NCI-H524 treated with DMSO at 0.1 percent for 48 hours (cell line): Measurements from ENCODE around the gene IL24.
A peak's percentile ranks its signal among the peaks of the same experiment; 100 is the strongest.
"Not testable (repeated sequence)": the region's sequence is repeated elsewhere in the genome, so short reads cannot be mapped to it uniquely, and the experiment has no call there.

Source experiments
- DNase-seq: peaks from one replicate; lab custom pipeline; 2025; lab: John Stamatoyannopoulos, UW

Gene IL24

DNA sequence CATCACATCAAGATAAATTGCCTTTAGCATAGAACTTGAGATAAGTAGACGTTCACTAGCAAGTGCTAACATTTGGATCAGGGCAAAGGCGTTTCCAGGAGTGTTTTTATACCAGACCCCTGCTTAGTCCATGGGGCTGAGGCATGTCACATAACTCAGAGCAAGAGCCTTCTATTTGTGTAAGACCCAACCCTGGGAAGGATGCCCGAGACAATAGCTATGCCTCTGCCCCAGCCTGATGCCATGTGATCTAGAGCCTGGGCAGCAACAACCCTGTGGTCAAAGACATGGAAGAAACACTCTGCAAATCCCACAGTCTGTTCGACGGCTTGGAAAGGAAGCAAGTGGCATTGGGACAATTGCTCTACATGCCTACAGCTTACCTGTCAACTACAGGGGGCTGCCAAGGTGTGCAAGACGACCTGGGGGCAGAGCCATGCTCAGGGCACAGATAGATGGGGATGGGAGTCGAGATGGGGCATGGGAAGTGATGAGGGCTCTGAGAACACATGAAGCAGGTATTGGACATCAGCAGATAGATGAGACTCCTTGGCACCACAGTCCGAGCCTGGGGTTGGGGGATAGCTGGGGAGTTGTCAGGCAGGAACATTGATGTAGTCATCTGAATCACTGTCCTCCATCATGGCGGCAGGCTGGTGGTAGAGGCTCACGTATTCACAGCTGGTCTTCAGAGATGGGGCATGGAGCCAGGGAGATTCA, 7.3 kb downstream of the IL24 start:
- no peak for DNase-seq

DNA sequence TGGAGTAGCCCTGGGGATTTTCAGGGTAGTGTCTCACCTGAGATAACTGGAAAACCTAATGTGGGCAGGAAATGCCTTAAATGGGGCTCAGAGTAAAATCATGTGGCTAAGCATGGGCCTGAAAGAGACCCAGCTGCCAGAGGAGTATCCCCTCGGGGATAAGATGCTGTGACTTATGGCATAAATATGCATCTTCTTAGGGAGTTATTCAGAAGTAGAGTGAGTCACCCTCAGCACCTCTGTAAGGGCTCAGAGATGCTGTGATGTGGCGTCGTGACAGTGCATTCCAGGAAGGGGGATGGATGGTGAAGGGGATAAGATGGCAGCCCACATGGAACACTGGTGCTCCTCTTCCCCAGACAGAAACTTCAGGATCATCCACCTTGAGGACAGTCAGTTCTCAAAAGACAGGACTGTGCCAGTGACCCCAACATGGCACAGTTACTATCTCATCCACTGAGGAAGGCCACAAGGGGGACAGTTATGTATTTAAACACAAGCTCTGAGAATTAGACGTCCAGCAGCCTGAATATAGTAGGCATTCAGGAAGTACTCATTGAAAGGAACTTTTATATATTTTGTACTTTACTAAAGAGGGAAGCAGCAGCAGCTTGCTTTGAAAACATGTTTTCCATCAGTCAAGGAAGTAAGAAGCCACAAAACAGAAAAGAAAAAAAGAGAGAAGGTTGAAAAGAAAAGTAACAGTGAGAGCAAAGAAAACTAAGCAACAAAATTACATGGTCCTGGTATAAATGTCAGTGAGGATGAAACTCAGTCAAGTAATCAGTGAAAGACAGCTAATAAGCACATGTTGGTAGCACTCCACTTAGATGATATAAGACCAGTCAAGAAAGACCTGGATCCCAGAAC, 8.3 kb downstream of the IL24 start:
- no peak for DNase-seq

DNA sequence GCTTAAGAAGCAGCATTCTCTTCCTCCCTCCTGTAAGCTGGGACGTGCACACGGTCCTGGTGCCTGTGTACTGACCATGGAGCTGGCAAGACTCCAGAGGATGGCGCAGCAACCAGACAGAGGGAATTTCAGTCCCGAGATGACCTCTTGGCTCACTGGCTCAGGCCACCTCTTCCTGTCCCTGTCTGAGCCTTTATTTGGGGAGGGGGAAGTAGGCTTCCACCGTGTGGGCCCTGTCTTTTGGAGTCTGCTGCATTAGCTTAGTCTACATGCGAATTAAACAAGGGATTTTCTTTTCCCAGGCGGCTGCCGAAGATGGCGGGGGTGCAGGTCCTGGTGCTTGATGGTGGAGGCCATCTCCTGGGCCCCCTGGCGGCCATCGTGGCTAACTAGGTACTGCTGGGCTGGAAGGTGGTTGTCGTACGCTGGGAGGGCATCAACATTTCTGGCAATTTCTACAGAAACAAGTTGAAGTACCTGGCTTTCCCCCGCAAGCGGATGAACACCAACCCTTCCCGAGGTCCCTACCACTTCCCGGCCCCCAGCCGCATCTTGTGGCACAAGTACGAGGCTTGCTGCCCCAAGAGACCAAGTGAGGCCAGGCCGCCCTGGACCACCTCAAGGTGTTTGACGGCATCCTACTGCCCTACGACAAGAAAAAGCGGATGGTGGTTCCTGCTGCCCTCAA, 10.2 kb downstream of the IL24 start:
- no peak for DNase-seq

DNA sequence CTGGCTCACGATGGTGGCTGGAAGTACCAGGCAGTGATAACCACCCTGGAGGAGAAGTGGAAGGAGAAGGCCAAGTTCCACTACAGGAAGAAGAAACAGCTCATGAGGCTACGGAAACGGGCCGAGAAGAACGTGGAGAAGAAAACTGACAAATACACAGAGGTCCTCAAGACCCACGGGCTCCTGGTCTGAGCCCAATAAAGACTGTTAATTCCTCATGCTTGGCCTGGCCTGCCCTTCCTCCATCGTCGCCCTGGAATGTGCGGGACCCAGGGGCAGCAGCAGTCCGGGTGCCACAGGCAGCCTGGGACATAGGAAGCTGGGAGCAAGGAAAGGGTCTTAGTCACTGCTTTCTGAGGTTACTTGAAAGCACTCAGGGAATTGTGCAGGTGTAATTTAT, 10.8 kb downstream of the IL24 start:
- DNase-seq: no peak

DNA sequence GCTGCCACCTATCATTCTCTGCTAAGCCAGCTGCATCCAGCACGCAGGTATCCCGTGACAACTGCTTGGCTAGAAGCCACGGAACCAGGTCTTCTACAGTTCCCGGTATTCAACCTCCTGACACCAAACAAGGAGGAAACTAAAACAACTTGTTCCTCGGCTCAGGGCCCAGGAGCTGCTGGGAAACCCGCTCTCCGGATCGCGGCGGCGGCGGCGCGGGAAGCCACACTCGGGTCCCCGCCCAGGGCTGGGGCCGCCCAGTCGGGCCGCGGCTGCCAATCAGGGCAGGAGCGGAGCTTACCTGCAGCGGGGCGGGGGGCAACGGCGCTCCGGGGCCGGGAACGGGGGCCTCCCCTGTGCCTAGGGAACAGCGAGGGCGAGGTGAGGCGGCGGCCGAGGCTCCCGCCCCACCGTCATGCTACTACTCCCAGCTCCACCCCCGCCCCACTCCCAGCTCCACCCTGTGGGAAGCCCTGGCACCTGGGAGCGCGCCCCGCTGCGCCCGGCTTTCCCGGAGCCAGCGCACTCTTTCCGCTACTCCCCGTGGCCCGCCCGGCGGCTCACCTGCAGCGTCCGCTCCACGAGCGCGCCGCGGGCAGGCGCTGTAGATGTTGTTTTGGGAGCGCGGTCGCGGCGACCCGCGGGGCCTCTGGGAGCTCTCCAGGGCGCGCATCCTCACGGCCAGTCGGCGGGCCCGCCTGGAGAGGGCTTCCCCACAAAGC, 12.1 kb downstream of the IL24 start:
- DNase-seq: no peak

DNA sequence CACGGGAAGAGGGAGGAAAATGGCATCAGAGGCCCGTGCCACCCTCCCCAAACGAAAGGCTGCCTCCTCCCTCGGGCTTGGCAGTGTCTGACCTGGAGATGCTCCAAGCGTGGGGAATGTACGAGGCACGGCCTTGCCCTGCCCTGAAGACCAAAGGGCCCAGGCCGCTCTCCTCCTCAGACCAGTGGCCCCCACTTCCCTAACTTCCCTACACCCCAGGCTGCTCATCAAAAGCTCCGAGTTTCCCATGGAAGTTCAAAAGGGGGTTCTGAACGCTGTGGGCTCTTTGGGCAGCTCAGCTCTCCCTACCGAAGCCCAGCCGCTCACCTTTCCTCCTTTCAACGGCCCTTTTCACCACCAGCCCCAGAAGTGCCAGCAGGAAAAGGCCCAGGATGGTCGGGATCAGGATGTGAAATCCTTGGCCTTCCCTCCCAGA, 12.7 kb downstream of the IL24 start:
- DNase-seq: no peak

DNA sequence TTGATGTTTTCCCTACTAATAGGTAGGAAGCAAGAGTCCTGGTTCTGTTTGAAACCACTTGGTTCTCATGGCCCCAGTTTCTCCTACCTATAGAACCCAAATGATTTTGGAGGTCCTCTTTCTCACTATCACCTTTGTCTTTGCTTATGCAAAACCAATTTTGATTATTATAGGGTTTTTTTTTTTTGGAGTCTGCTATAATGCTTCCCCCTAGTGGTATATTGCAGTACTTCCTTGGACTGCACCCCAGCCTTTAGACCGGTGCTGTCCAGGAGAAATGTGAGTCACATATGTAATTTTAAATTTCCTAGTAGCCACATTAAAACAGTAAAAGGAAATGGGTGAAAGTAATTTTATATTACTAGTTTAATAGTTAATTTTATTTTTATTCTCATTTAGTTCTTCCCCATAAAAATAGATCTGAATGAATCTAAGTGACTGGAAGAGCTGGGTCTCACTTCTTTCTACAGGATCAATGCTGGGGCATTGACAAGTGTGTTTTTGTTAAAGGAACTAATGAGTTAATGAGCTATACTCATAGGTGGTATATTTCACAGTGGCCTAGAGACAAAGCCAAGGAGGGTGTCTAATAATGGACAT, 13.9 kb downstream of the IL24 start:
- no peak for DNase-seq

DNA sequence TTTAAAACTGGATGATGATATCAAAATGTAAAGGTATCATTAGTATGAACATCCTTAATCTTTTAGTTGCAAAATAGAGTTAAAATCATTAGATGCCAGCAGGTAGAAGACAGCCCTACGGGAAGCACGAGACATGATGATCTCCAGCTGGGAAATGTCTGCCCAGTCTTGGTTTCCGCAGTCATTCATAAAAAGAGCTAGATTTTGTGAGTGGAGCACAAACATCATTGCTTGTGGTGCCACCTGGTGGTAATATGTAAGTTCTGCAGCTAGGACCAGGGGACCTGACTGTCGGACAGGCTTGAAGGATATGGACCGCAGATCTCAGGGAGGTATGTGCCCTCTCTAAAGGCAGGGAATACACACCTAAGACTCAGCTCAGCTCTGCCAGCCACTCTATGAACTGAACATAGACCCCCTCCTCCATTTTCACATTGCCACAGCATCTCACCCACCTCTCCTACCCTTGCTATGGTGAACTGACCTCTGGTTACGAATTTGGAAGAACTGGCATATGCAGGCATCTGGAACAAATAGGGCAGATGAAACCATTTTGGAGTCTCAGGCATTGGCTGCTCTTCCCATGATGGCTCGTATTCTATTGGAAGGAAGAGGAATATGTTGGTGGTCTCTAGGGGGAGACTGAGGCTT, 15.3 kb downstream of the IL24 start:
- peak; percentile 13 for DNase-seq

DNA sequence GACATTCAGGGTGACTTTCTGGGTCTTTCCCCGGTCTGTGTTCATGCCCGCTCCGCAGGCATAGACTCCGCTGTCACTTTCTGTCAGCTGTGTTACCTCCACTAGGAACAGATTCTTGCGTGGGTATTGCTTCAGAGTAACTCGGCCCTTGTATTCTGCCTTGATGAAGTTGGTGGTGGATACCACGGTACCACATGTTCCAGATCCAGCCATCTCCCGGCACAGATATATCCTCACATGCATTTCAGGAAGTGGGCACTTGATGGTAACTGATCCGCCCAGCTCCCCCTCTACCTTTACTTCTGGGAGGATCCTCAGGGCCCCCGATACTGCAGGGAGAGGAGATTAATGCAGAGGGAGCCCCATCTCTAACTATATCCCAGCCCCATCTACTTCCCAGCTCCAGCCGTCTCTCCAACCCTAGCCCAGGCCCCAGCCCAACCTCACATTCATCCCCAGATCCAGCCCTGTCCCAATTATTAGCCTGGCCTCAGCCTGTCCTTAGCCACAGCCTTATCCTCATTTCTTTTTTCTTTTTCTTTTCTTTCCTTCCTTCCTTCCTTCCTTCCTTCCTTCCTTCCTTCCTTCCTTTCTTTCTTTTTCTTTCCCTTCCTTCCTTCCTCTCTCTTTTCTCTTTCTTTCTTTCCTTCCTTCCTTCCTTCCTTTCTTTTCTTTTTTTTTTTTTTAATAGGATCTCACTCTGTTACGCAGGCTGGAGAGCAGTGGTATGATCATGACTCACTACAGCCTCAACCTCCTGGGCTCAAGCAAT, 16.7 kb downstream of the IL24 start:
- DNase-seq: no peak

DNA sequence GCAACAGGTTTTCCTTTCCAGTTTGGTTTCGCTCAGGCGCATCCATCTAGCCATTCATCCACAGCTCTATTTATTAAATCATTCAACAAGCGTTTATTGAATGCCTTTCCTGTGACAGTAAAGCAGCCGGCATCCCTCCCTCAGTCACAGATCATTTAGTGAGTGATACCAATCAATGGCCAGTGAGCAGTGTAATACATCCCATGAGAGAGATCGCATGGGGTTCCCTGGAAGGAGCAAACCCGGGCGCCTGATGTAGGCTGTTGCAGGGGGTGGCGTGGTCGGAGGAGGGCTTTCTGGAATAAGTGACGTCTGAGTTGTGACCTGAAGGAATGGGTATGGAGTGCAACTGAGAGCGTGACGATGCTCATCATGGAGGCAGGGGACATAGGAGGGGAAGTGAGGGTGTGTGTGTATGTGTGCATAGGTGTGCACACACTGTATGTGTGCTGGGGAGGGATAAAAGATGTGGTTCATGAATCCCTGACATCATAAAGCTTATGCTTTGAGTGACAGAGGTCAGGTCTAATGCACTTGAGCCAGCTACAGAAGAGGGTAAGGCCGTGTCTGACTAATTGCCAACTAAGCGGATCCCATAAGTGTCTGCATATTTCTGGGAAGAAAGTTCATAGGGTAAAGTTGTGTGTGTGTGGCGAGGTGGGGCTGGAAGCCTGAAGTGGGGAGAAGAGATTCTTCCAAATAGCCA, 17.9 kb downstream of the IL24 start:
- no peak for DNase-seq

DNA sequence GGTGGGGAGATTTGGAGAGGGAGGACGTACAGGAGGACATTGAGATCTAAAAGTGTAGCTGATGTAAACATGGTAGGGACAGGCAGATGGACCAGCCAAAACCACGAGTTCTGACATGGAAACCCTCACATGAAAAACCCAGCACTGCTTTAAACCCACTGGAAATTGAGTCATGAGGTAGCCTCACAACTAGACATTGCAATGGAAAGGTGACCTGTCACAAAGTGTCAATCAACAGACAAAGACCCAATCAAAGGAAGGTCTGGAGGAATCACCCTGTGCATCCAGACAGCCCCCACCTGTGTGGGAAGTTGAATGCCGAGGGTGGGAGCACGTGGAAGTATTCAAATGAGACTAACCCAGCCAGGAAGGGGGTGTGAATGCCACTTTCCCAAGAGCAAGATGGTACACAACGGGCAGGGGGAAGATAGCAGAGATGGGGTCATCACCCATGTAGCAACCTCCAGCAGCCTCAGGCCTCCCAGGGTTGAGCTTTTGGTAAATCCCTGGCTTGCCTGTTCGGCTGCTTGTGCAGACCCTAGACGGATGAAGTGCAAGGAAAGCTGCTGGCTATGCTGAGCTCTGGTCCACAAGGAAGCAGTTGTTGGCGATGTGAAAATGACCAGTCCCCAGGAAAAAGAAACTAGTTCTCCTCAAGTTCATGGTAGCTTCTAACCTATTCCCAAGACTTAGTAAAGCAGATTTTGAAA, 18.9 kb downstream of the IL24 start:
- no peak for DNase-seq

DNA sequence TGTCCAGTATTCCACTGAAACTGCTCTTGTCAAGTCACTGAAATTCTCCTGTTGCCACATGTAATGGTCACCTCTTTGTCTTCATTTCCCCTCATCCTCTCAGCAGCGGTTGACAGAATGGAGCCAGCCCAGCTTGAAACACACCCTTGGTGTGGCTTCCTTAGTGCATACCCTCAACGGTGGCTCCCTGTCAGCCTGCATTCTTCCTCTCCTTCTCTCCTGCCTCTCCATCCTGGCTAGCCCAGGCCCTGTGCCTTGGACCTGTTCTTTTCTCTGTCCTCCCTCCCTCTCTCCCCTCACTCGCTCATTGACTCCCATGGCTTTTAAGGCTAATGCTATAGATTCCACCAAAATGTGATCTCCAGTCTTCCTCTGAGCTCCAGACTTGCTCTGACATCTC, 20.8 kb downstream of the IL24 start:
- DNase-seq: no peak

DNA sequence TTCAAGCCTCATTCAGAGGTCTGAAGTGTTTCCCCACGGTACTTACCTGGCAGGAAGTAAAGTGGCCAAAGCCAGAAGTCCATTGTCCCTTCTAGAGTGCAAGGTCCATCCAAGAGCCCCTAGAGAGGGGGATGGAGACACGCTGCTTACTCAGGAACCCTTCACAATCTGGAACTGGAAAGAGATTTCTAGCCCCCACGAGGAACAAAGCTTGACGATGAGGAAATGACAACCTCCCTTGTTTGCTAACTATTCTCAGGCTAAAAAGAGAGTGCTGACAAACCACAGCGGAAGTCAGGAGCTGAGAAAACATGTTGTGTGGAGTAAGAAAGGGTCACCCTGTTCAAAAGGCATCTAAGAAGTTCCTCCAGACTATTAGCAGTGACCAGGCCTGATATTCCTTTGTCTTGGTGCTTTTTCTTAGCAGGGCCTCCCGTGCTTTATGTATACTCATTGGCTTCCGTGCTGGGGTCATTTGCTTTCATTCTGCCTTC, 24.6 kb downstream of the IL24 start, which contains the start of gene FCMR:
TSS of gene FCMR (minus strand) at position 170 of the 494 bp plus-strand sequence. CDS start at position 83, 87 bp downstream.
- no peak for DNase-seq

DNA sequence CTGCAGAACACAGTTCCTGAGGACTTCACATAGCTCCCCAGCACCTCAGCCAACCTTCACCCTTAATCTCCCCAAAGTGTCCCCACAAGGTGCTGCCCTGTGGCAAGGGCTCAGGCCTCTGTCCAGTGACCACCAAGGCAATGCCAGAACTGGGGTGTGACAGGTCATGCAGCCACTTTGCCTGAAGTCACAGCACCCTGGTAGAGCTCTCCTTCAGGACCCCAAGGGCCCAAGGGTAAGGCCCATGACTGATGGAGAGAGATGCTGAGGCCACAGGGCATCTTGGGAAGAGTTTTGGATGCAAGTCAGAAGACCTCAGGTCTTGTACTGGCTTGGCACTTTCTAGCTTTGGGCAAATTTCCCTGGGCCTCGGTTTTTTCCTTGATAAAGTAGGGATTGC, 25.3 kb downstream of the IL24 start:
- DNase-seq: no peak

DNA sequence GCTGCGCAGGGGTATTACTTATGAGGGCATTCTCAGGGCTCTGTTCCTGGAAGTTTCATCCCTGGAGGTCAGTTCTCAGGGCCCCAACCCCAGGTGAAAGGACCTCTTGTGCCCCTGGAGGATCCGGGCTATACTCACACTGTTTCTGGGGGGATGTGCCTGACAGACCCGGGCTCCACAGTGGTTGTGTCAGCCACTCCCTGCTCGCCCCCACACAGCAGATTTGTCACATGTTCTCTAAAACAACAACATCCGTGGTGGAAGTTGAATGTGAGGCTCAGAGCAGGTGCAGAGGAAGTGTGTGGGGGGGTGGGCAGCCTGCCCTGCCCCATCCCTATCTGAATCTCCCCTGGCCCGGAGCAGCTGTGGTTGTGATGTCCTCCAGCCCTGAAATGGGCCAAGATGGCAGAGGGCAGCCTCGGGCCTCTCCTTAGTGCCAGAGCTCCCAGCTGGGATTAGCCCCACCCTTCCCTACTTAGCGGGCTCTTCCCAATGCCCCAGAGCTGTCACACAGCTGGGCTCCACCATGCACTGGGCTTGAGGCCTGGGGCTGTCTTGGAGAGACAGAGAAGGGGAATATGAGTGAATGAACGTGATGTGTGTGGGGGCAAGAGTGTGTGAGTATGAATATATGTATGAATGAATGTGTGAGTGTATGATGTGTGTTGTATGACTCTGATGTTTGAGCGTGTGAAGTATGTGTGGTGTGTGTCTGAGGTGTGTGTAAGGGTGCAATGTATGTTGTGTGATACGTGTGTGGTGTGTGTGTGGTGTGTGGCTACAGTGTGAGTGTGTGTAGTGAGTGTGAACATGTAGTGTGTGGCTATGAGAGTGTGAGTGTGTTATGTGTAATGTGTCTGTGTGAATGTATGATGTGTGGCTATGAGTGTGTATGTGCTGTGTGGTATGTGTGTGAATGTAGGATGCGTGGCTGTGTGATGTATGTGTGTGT, 26.0 kb downstream of the IL24 start:
- no peak for DNase-seq

DNA sequence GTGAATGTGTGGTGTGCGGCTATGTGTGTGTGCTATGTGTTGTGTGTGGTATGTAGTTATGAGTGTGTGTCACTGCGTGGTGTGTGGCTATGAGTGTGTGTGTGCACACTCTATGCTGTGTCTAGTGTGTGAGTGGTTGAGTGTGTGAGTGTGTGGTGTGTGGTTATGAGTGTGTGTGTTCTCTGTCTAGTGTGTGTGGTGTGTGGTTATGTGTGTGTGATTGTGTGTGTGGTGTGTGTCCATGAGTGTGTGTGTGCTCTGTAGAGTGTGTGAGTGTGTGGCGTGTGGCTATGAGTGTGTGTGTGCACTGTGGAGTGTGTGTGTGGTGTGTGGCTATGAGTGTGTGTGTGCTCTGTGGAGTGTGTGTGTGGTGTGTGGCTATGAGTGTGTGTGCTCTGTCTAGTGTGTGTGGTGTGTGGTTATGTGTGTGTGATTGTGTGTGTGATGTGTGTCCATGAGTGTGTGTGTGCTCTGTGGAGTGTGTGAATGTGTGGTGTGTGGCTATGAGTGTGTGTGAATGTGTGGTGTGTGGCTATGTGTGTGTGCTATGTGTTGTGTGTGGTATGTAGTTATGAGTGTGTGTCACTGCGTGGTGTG, 26.8 kb downstream of the IL24 start:
- not testable (repeated sequence) for DNase-seq

DNA sequence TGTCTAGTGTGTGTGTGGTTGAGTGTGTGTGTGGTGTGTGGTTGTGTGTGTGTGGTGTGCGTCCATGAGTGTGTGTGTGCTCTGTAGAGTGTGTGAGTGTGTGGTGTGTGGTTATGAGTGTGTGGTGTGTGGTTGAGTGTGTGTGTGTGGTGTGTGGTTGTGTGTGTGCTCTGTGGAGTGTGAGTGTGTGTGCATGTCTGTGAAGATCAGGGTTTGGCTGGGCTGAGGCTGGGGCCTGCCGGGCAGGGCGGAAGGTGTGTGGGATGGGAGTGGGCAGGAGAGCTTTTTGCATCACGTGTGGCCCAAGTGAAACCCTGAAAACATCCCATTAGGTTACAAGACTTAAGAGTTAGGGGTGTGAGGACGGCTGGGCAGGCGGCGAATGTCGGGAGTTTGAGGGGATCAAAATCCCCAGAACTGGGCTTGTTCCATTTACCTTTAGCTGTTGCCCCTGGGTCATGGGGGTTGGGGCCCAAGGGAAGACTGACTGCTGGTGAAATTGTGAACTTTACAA, 27.4 kb downstream of the IL24 start:
- DNase-seq: no peak
